MCF 10A (cell line): ENCODE data around the gene ADGRG3. TPM values are rescaled to one million over a fixed set of nuclear protein-coding genes. Genes with fewer than 3 reads are reported as not detected.

ENCODE experiments used
- BruUV-seq: library from RNA; stranded (reverse); fragments of 400-500 nt; replicated peaks from 2 replicates; lab custom pipeline; 2021; lab: Mats Ljungman, UMichigan
- CTCF ChIA-PET: fragments of 300-600 bp; sonication (Branson Sonifier 250); formaldehyde crosslinking; extraction: SDS; loops from one replicate; lab custom pipeline; 2021; ENCODE audit warnings: antibody characterized with exemption, inconsistent platforms; lab: Yijun Ruan, JAX
- POLR2A ChIA-PET: fragments of 300-600, 350-650 bp; sonication (Branson Sonifier 250); formaldehyde crosslinking; extraction: SDS; loops from one replicate; lab custom pipeline; 2020; ENCODE audit warnings: antibody characterized with exemption, inconsistent platforms; lab: Yijun Ruan, JAX
- DNase-seq: peaks from one replicate; pipeline ENCODE4 v3.0.0-alpha.2; 2018; ENCODE audit not compliant: unreplicated experiment
- H3K27ac Mint-ChIP-seq: one replicate; pipeline ENCODE4 v1.8.0; 2022; ENCODE audit warnings: mild to moderate bottlenecking, low read depth, mixed read lengths; ENCODE audit not compliant: unreplicated experiment
- H3K27me3 Mint-ChIP-seq: one replicate; pipeline ENCODE4 v1.8.0; 2022; ENCODE audit warnings: mixed read lengths; ENCODE audit not compliant: insufficient read depth, unreplicated experiment
- H3K36me3 Mint-ChIP-seq: one replicate; pipeline ENCODE4 v1.8.0; 2022; ENCODE audit warnings: mild to moderate bottlenecking, moderate library complexity, mixed read lengths; ENCODE audit not compliant: insufficient read depth, unreplicated experiment
- H3K4me1 Mint-ChIP-seq: one replicate; pipeline ENCODE4 v1.8.0; 2022; ENCODE audit warnings: mixed read lengths; ENCODE audit not compliant: insufficient read depth, unreplicated experiment
- H3K4me3 Mint-ChIP-seq: one replicate; pipeline ENCODE4 v1.8.0; 2022; ENCODE audit warnings: mild to moderate bottlenecking, moderate library complexity, mixed read lengths; ENCODE audit not compliant: unreplicated experiment
- H3K9me3 Mint-ChIP-seq: one replicate; pipeline ENCODE4 v1.8.0; 2022; ENCODE audit warnings: mixed read lengths; ENCODE audit not compliant: unreplicated experiment
- intact Hi-C: fragments of 100-400 bp; cut with micrococcal nuclease; formaldehyde crosslinking; loops from 2 replicates; pipeline ENCODE4 v1.14.1; 2022
- total RNA-seq: library from RNA; stranded (reverse); gene quantifications from 2 replicates; pipeline ENCODE4 v1.2.3, GENCODE V29; 2022
- TF ChIP-seq, protein P1 (sequence below): fragments of 200-600 bp; IDR thresholded peaks from one replicate; pipeline ENCODE4 v1.8.0; 2022; ENCODE audit warnings: antibody characterized with exemption, mild to moderate bottlenecking; ENCODE audit not compliant: unreplicated experiment

Gene ADGRG3
- total RNA-seq, 1 experiment from 2014 or later, result not detected

GRCh38 chr16:57680842-57681375 is 12.8 kb downstream of the ADGRG3 start:
- Mint-ChIP-seq H3K4me1 (peaks cover 5% of the 10 kb centered on the region), H3K27ac (no peak overlapping the region), H3K36me3 (no peaks in the 10 kb centered on the region), H3K4me3 (no peak overlapping the region), H3K27me3 (no peaks in the 10 kb centered on the region), H3K9me3 (no peaks in the 10 kb centered on the region)
- POLR2A ChIA-PET, result interaction anchor here (0.6 kb wide), 1 partner anchor 174 kb away, joined by 4 read pairs; no protein-coding TSS in a partner anchor
- TF ChIP-seq, protein P1, sequence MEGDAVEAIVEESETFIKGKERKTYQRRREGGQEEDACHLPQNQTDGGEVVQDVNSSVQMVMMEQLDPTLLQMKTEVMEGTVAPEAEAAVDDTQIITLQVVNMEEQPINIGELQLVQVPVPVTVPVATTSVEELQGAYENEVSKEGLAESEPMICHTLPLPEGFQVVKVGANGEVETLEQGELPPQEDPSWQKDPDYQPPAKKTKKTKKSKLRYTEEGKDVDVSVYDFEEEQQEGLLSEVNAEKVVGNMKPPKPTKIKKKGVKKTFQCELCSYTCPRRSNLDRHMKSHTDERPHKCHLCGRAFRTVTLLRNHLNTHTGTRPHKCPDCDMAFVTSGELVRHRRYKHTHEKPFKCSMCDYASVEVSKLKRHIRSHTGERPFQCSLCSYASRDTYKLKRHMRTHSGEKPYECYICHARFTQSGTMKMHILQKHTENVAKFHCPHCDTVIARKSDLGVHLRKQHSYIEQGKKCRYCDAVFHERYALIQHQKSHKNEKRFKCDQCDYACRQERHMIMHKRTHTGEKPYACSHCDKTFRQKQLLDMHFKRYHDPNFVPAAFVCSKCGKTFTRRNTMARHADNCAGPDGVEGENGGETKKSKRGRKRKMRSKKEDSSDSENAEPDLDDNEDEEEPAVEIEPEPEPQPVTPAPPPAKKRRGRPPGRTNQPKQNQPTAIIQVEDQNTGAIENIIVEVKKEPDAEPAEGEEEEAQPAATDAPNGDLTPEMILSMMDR, result no peak
- DNase-seq, result no peak
- CTCF ChIA-PET, result interaction anchor here (0.6 to 1.1 kb wide), 5 partner anchors 19 to 281 kb away, joined by 3 to 6 read pairs (median 4); no protein-coding TSS in a partner anchor
- intact Hi-C loops, result no loop called here
- BruUV-seq, result no TSS peak

- no peaks in the 10 kb centered on the region for H3K27me3 Mint-ChIP-seq
- BruUV-seq, result no TSS peak
- no peak for DNase-seq
- H3K4me1 Mint-ChIP-seq, result peaks cover 5% of the 10 kb centered on the region
- TF ChIP-seq, protein P1, result no peak
- H3K36me3 Mint-ChIP-seq, result no peaks in the 10 kb centered on the region
- intact Hi-C loops, result no loop called here
- POLR2A ChIA-PET, result no interaction called here
- CTCF ChIA-PET, result interaction anchor here (0.6 to 1.1 kb wide), 2 partner anchors 11 to 18 kb away, joined by 3 to 4 read pairs; no protein-coding TSS in a partner anchor
- H3K4me3 Mint-ChIP-seq, result no peak overlapping the region
- H3K9me3 Mint-ChIP-seq, result no peaks in the 10 kb centered on the region
- H3K27ac Mint-ChIP-seq, result no peak overlapping the region
Observed at GRCh38 chr16:57681950-57682728, 14.0 kb downstream of the ADGRG3 start.

DNA sequence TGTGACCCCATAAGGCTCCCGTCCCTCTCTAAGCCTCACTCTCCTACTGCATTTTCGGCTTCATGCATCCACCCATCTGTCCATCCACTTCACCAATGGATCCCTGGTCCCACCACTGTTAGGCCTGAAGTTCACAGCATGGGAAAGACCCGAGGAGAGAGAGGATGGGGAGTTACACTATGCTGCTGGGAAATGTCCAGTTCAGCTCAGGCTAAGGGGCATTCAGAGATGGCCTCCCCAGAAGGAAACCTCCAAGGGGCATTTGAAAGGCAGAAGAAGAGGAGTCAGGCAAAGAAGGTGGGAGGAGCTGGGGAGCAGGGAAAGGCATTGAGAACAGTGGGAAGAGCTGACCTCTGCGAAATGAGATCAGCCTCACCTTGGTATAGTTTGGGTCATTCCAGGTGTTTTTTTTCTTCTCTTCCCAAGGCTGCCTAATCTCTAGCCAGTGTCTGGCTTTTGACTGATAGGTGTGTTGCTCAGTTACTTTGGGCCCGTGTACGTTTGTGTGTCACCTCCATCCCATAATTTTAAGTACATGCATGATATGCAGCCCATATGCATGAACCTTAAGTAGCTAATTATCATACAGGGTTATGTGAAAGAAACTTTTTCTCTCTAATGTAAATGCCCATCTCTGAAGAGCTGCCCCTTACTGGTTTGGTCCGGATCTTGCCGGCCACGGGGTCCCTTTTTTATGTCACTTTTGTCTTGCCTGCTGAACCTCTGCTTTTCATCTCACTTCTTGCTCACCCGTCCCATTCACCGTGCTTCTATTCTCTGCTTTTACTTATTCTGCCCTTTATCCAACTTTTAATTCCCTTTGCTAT is 14.9 kb downstream of the ADGRG3 start:
- DNase-seq, result no peak
- ChIA-PET POLR2A (no interaction called here), CTCF (interaction anchor here (0.7 to 1.0 kb wide), 2 partner anchors 106 to 234 kb away, joined by 3 to 5 read pairs; no protein-coding TSS in a partner anchor)
- H3K27ac Mint-ChIP-seq, result no peak overlapping the region
- no peaks in the 10 kb centered on the region for H3K27me3 Mint-ChIP-seq
- H3K4me1 Mint-ChIP-seq, result no peaks in the 10 kb centered on the region
- H3K9me3 Mint-ChIP-seq, result no peaks in the 10 kb centered on the region
- BruUV-seq, result no TSS peak
- H3K4me3 Mint-ChIP-seq, result no peak overlapping the region
- H3K36me3 Mint-ChIP-seq, result no peaks in the 10 kb centered on the region
- TF ChIP-seq, protein P1, result no peak
- intact Hi-C loops, result no loop called here
